Adrenal gland (tissue), 5 donors: Measurements from ENCODE around the gene IFT27.

ENCODE experiments used
- CTCF ChIP-seq, 6 experiments: fragments of 450-650 bp in 4 of 6; fragments of 200-600 bp in 2 of 6; sonication (generic) in 1 of 6; IDR thresholded peaks; 1 replicate in 5 of 6; 2 replicates in 1 of 6; pipeline versions ENCODE4 v1.5.1 to v1.8.0; 2016 to 2021; ENCODE audit warnings: antibody characterized with exemption in 6 of 6, mild to moderate bottlenecking in 2 of 6, moderate library complexity in 1 of 6
- POLR2A ChIP-seq, 2 donors: fragments of 450-650 bp; IDR thresholded peaks; one replicate each; pipeline ENCODE4 v1.6.1; 2017; ENCODE audit warnings: antibody characterized with exemption in 2 of 2, mild to moderate bottlenecking in 2 of 2, moderate library complexity in 1 of 2
- donor health status: DM: no; HTN: no; CAD: no.

GRCh38 chr22:36768141-36768540 is 7.8 kb downstream of the IFT27 start:
- TF ChIP-seq POLR2A (IDR thresholded peaks at IDR 0.05) (no peak), CTCF (IDR thresholded peaks at IDR 0.05) (no peak)
